ENCODE results near the gene DNAH2.
"Not testable (repeated sequence)": the region's sequence is repeated elsewhere in the genome, so short reads cannot be mapped to it uniquely, and the experiment has no call there.

Gene DNAH2

GRCh38 chr17:7849751-7850504, 132.4 kb downstream of the DNAH2 start:
- DNase-seq (ENCODE audit: low read depth in 1 of 2, low spot score in 1 of 2), result no peak

GRCh38 chr17:7850701-7851437, 133.3 kb downstream of the DNAH2 start:
- DNase-seq (ENCODE audit: low read depth in 1 of 2, low spot score in 1 of 2), result no peak

DNA sequence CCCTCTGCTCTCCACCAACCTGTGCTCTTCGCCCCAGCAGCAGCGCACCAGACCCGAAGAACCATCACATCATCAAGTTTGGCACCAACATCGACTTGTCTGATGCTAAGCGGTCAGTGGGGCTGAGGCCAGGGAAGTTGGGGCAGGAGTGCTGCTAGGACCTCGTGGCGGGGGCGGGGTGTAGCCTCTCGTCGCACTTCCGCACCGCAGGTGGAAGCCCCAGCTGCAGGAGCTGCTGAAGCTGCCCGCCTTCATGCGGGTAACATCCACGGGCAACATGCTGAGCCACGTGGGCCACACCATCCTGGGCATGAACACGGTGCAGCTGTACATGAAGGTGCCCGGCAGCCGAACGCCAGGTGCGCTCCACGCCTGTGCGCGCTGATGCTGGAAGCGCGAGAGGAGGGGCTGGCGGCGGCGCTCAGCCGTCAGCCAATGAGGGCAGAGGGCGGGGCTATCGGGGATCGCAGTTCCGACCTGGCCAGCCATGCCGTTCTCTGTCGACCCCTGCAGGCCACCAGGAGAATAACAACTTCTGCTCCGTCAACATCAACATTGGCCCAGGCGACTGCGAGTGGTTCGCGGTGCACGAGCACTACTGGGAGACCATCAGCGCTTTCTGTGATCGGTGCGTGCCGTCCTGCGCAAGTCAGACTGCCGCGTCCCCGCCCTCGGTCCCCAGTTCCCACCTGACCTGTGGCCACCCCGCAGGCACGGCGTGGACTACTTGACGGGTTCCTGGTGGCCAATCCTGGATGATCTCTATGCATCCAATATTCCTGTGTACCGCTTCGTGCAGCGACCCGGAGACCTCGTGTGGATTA, 134.1 kb downstream of the DNAH2 start:
- peak; percentile 87 to 89 for DNase-seq (ENCODE audit: low read depth in 1 of 2, low spot score in 1 of 2)

- DNase-seq (ENCODE audit: low read depth in 1 of 2, low spot score in 1 of 2), result no peak
Measured at GRCh38 chr17:7852262-7852670, 134.7 kb downstream of the DNAH2 start.

- DNase-seq (ENCODE audit: low read depth in 1 of 2, low spot score in 1 of 2), result no peak
Measured at GRCh38 chr17:7852919-7853690, 135.6 kb downstream of the DNAH2 start.

GRCh38 chr17:7853691-7854038, 136.1 kb downstream of the DNAH2 start:
- DNase-seq (ENCODE audit: low read depth in 1 of 2, low spot score in 1 of 2), result no peak

DNA sequence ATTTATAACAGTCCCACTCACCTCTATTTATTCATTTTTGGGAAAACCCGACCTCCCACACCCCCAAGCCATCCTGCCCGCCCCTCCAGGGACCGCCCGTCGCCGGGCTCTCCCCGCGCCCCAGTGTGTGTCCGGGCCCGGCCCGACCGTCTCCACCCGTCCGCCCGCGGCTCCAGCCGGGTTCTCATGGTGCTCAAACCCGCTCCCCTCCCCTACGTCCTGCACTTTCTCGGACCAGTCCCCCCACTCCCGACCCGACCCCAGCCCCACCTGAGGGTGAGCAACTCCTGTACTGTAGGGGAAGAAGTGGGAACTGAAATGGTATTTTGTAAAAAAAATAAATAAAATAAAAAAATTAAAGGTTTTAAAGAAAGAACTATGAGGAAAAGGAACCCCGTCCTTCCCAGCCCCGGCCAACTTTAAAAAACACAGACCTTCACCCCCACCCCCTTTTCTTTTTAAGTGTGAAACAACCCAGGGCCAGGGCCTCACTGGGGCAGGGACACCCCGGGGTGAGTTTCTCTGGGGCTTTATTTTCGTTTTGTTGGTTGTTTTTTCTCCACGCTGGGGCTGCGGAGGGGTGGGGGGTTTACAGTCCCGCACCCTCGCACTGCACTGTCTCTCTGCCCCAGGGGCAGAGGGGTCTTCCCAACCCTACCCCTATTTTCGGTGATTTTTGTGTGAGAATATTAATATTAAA, 136.7 kb downstream of the DNAH2 start:
- no peak for DNase-seq (ENCODE audit: low read depth in 1 of 2, low spot score in 1 of 2)

DNA sequence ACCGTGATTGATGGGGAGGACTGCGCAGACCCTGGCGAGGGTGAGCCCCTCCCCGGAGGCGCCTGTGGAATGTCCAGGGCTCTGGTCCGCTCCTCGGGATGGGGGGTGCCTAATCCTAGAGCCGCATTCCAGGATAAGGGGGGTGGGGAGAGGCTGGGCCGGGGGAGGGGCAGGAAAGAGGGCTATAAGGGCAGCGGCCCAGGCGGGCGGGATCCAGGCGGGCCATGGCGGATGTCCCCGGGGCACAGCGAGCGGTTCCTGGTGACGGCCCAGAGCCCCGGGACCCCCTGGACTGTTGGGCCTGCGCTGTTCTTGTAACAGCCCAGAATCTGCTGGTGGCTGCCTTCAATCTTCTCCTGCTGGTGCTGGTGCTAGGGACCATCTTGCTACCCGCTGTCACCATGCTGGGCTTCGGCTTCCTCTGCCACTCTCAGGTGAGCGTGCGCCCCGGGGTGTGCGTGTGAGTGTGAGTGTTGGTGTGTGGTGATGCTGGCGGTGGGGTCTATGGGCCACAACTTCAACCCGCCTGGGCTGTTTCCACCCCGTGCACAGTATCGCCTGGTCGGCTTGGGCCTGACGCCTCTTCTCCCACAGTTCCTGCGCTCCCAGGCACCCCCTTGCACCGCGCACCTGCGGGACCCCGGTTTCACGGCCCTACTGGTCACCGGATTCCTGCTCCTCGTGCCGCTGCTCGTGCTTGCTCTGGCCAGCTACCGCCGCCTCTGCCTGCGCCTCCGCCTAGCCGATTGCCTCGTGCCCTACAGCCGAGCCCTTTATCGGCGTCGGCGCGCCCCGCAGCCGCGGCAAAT, 137.5 kb downstream of the DNAH2 start, which contains the start of gene TMEM88:
Gene TMEM88, plus strand, starts transcription at position 216 of the 809 bp plus-strand sequence. Its CDS starts 9 bp downstream, at position 225.
- DNase-seq (ENCODE audit: low read depth in 1 of 2, low spot score in 1 of 2), result no peak

DNA sequence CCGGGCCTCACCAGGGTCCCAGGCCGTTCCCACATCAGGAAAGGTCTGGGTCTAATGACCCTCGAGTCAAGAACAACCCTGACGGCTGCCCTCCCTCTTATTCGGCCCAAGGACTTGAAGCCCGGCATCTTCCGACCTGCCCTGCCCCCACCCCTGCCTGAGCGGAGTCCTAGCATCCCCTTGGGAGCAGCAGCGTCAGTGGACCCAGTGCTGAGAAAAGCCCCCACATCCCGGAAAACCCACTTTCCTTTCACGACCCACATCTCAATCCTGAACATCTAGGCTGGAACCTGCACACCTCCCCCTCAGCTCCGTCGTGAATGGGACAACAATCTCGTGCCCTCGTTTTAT, 138.1 kb downstream of the DNAH2 start:
- DNase-seq (ENCODE audit: low read depth in 1 of 2, low spot score in 1 of 2), result no peak

DNA sequence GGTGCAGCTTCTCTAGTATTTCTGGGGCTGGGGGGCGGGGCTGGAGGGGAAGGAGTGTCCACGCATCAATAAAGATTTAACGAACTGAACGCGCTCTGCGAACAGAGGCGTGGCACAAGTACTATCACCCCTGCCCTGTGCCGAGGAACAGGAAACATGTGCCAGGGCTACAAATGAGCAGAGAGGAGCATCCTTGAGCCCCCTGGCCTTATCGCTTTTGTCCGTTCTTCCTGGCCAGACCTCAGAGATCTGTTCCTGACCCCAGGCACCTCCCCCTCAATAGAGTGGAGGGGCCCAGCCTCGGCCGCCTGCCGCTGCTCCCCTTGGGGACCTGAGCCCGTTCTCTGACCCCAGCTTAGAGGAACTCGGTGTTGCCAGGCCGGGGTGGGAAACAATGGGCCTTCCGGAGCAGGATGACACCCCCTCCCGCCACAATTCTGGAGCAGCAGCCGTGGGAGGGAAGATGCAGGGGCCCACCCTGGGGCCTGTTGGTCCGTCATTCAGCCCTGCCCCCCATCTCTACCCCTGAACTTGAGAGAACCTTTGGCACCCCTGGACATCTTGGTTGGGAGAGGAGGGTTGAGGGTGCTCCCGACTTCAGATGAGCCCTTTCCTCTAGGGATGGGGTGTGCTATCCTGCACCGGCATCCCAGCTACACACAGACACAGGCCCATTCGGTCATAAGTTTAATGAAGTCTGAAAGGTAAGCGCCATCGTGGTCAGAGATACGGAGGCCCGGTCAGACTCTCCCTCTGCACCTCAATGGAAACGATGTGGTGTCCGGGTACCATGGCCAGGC, 138.7 kb downstream of the DNAH2 start:
- no peak for DNase-seq (ENCODE audit: low read depth in 1 of 2, low spot score in 1 of 2)

GRCh38 chr17:7856811-7857712, 139.5 kb downstream of the DNAH2 start, which contains the start of gene NAA38:
Gene NAA38, minus strand, starts transcription at chr17:7857559. Its CDS starts 96 bp downstream, at chr17:7857463.
- DNase-seq (ENCODE audit: low read depth in 1 of 2, low spot score in 1 of 2), result peak; percentile 83 to 85

DNA sequence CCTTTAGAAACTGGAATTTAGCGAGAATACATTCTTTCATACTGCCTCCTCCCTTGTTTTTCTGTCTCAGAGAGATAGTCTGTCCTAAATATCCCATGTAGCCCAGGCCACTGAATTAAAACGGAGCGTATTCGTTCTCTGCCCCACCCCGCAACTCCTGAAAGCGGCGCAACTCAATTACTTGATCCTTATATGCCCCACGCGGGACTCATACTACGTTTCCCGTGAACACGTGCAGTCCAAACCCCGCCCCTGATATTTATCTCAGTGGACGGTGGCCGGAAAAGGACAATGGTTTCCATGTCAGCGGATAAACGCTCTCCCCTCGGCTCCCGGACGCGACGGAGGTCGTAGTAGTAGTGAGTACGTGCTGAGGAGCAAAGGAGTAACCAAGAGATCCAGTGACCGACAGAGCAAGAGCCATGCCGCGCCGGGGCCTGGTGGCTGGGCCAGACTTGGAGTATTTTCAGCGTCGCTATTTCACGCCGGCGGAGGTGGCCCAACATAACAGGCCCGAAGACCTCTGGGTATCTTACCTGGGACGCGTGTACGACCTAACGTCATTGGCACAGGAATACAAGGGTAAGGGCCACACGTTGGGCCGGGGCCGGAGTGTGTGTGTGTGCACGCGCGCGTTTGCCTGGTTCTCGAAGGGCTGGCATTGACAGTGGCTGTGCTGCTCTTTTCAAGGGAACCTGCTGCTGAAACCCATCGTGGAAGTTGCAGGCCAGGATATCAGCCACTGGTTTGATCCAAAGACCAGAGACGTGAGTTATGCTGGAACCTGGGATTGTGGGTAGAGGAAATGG, 140.4 kb downstream of the DNAH2 start, which contains the start of gene CYB5D1:
Gene CYB5D1, plus strand, starts transcription at position 291 of the 809 bp plus-strand sequence. Its CDS starts 132 bp downstream, at position 423.
- DNase-seq (ENCODE audit: low read depth in 1 of 2, low spot score in 1 of 2), result peak; percentile 74 to 75

DNA sequence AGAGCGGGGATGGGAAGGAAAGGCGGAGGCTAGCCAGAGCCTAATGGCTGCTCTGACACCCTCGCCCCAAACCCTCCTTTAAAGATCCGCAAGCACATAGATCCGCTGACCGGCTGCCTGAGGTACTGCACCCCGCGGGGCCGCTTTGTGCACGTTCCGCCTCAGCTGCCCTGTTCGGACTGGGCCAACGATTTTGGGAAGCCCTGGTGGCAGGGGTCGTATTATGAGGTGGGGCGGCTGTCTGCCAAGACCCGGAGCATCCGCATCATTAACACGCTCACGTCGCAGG, 140.9 kb downstream of the DNAH2 start:
- DNase-seq (ENCODE audit: low read depth in 1 of 2, low spot score in 1 of 2), result no peak

- DNase-seq (ENCODE audit: low read depth in 1 of 2, low spot score in 1 of 2), result no peak
Measured at GRCh38 chr17:7859028-7859427, 141.5 kb downstream of the DNAH2 start.

DNA sequence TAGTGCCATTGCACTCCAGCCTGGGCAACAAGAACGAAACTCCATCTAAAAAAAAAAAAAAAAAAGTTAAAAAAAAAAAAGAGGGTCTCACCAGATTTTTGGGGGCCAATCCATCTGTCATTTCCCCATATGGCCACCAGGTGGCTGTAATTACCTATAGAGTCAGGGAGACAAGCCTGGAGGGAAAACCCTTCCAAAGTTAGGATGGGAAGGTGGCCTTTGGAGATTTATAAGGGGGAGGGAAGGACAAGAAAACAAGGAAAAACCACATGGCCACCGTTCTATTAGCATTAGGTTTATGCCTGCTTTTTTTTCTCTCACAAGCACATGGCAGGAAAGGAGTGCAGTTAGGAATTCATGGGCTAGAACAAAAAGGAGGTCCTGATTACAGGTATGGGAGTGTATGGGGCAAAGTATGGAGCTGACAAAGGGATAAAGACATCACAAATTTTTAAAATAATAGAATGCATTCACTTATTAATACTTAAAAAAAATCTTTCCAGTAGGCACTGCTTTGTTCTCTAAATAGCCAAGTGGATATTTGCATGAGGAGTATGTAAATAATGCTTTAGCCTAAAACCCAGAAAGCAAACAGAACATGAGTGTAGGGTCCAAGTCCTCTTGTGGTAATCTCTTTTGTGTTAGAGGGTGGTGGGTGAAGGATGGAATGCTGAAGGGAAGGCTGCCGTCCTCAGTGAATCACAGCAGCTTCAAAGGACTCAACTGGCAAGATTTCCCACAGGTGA, 145.3 kb downstream of the DNAH2 start:
- DNase-seq (ENCODE audit: low read depth in 1 of 2, low spot score in 1 of 2), result no peak

- not testable (repeated sequence) for DNase-seq (ENCODE audit: low read depth in 1 of 2, low spot score in 1 of 2)
Measured at GRCh38 chr17:7864384-7864783, 146.8 kb downstream of the DNAH2 start.

Measured in activated T-helper 1 cell treated with anti-CD3 and anti-CD28 coated beads, Interleukin-2, amount 50 U/mL, for 16 hours (primary cell).